Activated CD8-positive, alpha-beta memory T cell treated with anti-CD3 and anti-CD28 coated beads, Interleukin-2, amount 10 ng/mL, durations not matched to agents 7 days and 5 days (primary cell): ENCODE data around the gene FAM219A. TPM values are rescaled to one million over a fixed set of nuclear protein-coding genes. Genes with fewer than 3 reads are reported as not detected.
A peak's percentile ranks its signal among the peaks of the same experiment; 100 is the strongest.
"Not testable (repeated sequence)": the region's sequence is repeated elsewhere in the genome, so short reads cannot be mapped to it uniquely, and the experiment has no call there.

Experiments
- ATAC-seq: fragments of 150-1000 bp; cut with Tn5 transposase; one replicate; pipeline ENCODE4 v1.10.0; 2021; ENCODE audit warnings: moderate library complexity
- CTCF ChIA-PET: fragments of 350-600 bp; sonication (Branson Sonifier 250); formaldehyde crosslinking; loops from one replicate; lab custom pipeline; 2021; ENCODE audit warnings: antibody characterized with exemption; lab: Charles Lee
- DNase-seq: peaks from one replicate; pipeline ENCODE4 v3.0.0-alpha.2; 2020
- H3K27ac Mint-ChIP-seq: one replicate; pipeline ENCODE4 v1.8.0; 2021; ENCODE audit warnings: mild to moderate bottlenecking, mixed read lengths
- H3K27me3 Mint-ChIP-seq: one replicate; pipeline ENCODE4 v1.8.0; 2021; ENCODE audit warnings: mixed read lengths
- H3K36me3 Mint-ChIP-seq: one replicate; pipeline ENCODE4 v1.8.0; 2021; ENCODE audit warnings: mild to moderate bottlenecking, mixed read lengths
- H3K4me1 Mint-ChIP-seq: one replicate; pipeline ENCODE4 v1.8.0; 2021; ENCODE audit warnings: mixed read lengths
- H3K4me3 Mint-ChIP-seq: one replicate; pipeline ENCODE4 v1.8.0; 2021; ENCODE audit warnings: mild to moderate bottlenecking, moderate library complexity, mixed read lengths
- H3K9me3 Mint-ChIP-seq: one replicate; pipeline ENCODE4 v1.8.0; 2022; ENCODE audit warnings: low read depth, mixed read lengths
- total RNA-seq, 2 experiments: library from RNA; stranded (reverse); gene quantifications; one replicate each; pipeline ENCODE4 v1.2.3, GENCODE V29; 2021

Gene FAM219A
- total RNA-seq, 2 experiments from 2014 or later = 7.9 to 13.8 TPM

- no peak overlapping the region for H3K27ac Mint-ChIP-seq
- H3K9me3 Mint-ChIP-seq = no peaks in the 10 kb centered on the region
- peaks cover 17% of the 10 kb centered on the region for H3K27me3 Mint-ChIP-seq
- H3K4me1 Mint-ChIP-seq = peaks cover 16% of the 10 kb centered on the region
- ATAC-seq = no peak
- no peaks in the 10 kb centered on the region for H3K36me3 Mint-ChIP-seq
- DNase-seq = no peak
- no peak overlapping the region for H3K4me3 Mint-ChIP-seq
- CTCF ChIA-PET = interaction anchor here (1.3 kb wide), 1 partner anchor 59 kb away, joined by 4 read pairs; no protein-coding TSS in a partner anchor
Observed at GRCh38 chr9:34498553-34498952, 40.2 kb upstream of the FAM219A start.

GRCh38 chr9:34496149-34496712 is 37.9 kb upstream of the FAM219A start:
- H3K27me3 Mint-ChIP-seq = peaks cover 19% of the 10 kb centered on the region
- ATAC-seq (no peak), DNase-seq (no peak)
- H3K27ac Mint-ChIP-seq = no peak overlapping the region
- CTCF ChIA-PET = interaction anchor here (1.0 to 2.3 kb wide), 6 partner anchors 11 to 95 kb away, joined by 3 to 7 read pairs (median 4); no protein-coding TSS in a partner anchor
- H3K4me3 Mint-ChIP-seq = no peak overlapping the region
- H3K4me1 Mint-ChIP-seq = peaks cover 16% of the 10 kb centered on the region
- H3K9me3 Mint-ChIP-seq = no peaks in the 10 kb centered on the region
- H3K36me3 Mint-ChIP-seq = no peaks in the 10 kb centered on the region

- DNase-seq (peak; percentile 64), ATAC-seq (peak; percentile 58)
- Mint-ChIP-seq H3K27ac (no peak overlapping the region), H3K27me3 (peaks cover 22% of the 10 kb centered on the region), H3K4me3 (no peak overlapping the region), H3K36me3 (no peaks in the 10 kb centered on the region), H3K9me3 (no peaks in the 10 kb centered on the region), H3K4me1 (peaks cover under 1% of the 10 kb centered on the region)
- CTCF ChIA-PET = interaction anchor here (2.3 kb wide), 1 partner anchor 63 kb away, joined by 7 read pairs; no protein-coding TSS in a partner anchor
Observed at GRCh38 chr9:34493972-34494535, 35.7 kb upstream of the FAM219A start.

- Mint-ChIP-seq H3K4me1 (no peaks in the 10 kb centered on the region), H3K36me3 (no peaks in the 10 kb centered on the region), H3K27me3 (peaks cover 24% of the 10 kb centered on the region), H3K4me3 (no peak overlapping the region), H3K27ac (no peak overlapping the region), H3K9me3 (no peaks in the 10 kb centered on the region)
- ATAC-seq (no peak), DNase-seq (no peak)
- CTCF ChIA-PET = interaction anchor here (1.5 kb wide), 1 partner anchor 112 kb away, joined by 4 read pairs; no protein-coding TSS in a partner anchor
Observed at GRCh38 chr9:34492051-34492450, 33.7 kb upstream of the FAM219A start.

- Mint-ChIP-seq H3K36me3 (no peaks in the 10 kb centered on the region), H3K27me3 (peaks cover 27% of the 10 kb centered on the region), H3K27ac (no peak overlapping the region), H3K9me3 (no peaks in the 10 kb centered on the region), H3K4me1 (peaks cover 3% of the 10 kb centered on the region), H3K4me3 (no peak overlapping the region)
- DNase-seq (no peak), ATAC-seq (no peak)
- CTCF ChIA-PET = no interaction called here
Observed at GRCh38 chr9:34491596-34491995, 33.2 kb upstream of the FAM219A start.

GRCh38 chr9:34490760-34491159 is 32.4 kb upstream of the FAM219A start:
- ATAC-seq (no peak), DNase-seq (no peak)
- Mint-ChIP-seq H3K4me1 (peaks cover 7% of the 10 kb centered on the region), H3K4me3 (no peak overlapping the region), H3K27me3 (peaks cover 28% of the 10 kb centered on the region), H3K27ac (no peak overlapping the region), H3K36me3 (no peaks in the 10 kb centered on the region), H3K9me3 (no peaks in the 10 kb centered on the region)
- CTCF ChIA-PET = interaction anchor here (0.9 to 1.4 kb wide), 4 partner anchors 9 to 87 kb away, joined by 3 to 4 read pairs (median 4); no protein-coding TSS in a partner anchor

GRCh38 chr9:34490360-34490759 is 32.0 kb upstream of the FAM219A start:
- Mint-ChIP-seq H3K36me3 (no peaks in the 10 kb centered on the region), H3K27me3 (peaks cover 28% of the 10 kb centered on the region), H3K9me3 (no peaks in the 10 kb centered on the region), H3K4me3 (no peak overlapping the region), H3K4me1 (peaks cover 9% of the 10 kb centered on the region), H3K27ac (no peak overlapping the region)
- ATAC-seq (no peak), DNase-seq (no peak)
- CTCF ChIA-PET = interaction anchor here (0.9 to 1.4 kb wide), 4 partner anchors 10 to 86 kb away, joined by 3 to 4 read pairs (median 4); no protein-coding TSS in a partner anchor

GRCh38 chr9:34486572-34486971 is 28.2 kb upstream of the FAM219A start:
- ATAC-seq = no peak
- H3K36me3 Mint-ChIP-seq = no peaks in the 10 kb centered on the region
- H3K4me3 Mint-ChIP-seq = no peak overlapping the region
- H3K9me3 Mint-ChIP-seq = no peaks in the 10 kb centered on the region
- peaks cover 26% of the 10 kb centered on the region for H3K27me3 Mint-ChIP-seq
- DNase-seq = no peak
- CTCF ChIA-PET = no interaction called here
- no peak overlapping the region for H3K27ac Mint-ChIP-seq
- H3K4me1 Mint-ChIP-seq = peaks cover 9% of the 10 kb centered on the region

GRCh38 chr9:34485822-34486221 is 27.5 kb upstream of the FAM219A start:
- Mint-ChIP-seq H3K27ac (no peak overlapping the region), H3K4me1 (peaks cover 9% of the 10 kb centered on the region), H3K27me3 (peaks cover 30% of the 10 kb centered on the region), H3K36me3 (no peaks in the 10 kb centered on the region), H3K9me3 (no peaks in the 10 kb centered on the region), H3K4me3 (no peak overlapping the region)
- CTCF ChIA-PET = interaction anchor here (1.4 kb wide), 1 partner anchor 118 kb away, joined by 3 read pairs; no protein-coding TSS in a partner anchor
- ATAC-seq = no peak
- no peak for DNase-seq

- H3K4me3 Mint-ChIP-seq = no peak overlapping the region
- peaks cover 9% of the 10 kb centered on the region for H3K4me1 Mint-ChIP-seq
- H3K27me3 Mint-ChIP-seq = peaks cover 28% of the 10 kb centered on the region
- H3K9me3 Mint-ChIP-seq = no peaks in the 10 kb centered on the region
- CTCF ChIA-PET = interaction anchor here (1.0 to 1.4 kb wide), 3 partner anchors 11 to 119 kb away, joined by 3 to 4 read pairs (median 3); no protein-coding TSS in a partner anchor
- DNase-seq = no peak
- H3K36me3 Mint-ChIP-seq = no peaks in the 10 kb centered on the region
- no peak overlapping the region for H3K27ac Mint-ChIP-seq
- ATAC-seq = no peak
Observed at GRCh38 chr9:34484678-34485077, 26.3 kb upstream of the FAM219A start.

- DNase-seq, H3K9me3 Mint-ChIP-seq, H3K4me1 Mint-ChIP-seq, ATAC-seq, H3K36me3 Mint-ChIP-seq, H3K4me3 Mint-ChIP-seq, H3K27ac Mint-ChIP-seq, CTCF ChIA-PET: not testable (repeated sequence)
- H3K27me3 Mint-ChIP-seq = peaks cover 26% of the 10 kb centered on the region
Observed at GRCh38 chr9:34482746-34483145, 24.4 kb upstream of the FAM219A start.

GRCh38 chr9:34481620-34482019 is 23.2 kb upstream of the FAM219A start:
- H3K9me3 Mint-ChIP-seq, H3K36me3 Mint-ChIP-seq, H3K4me3 Mint-ChIP-seq, ATAC-seq, DNase-seq, H3K4me1 Mint-ChIP-seq, H3K27ac Mint-ChIP-seq, CTCF ChIA-PET: not testable (repeated sequence)
- H3K27me3 Mint-ChIP-seq = peaks cover 26% of the 10 kb centered on the region

GRCh38 chr9:34479431-34479866 is 21.1 kb upstream of the FAM219A start:
- Mint-ChIP-seq H3K4me1 (peaks cover 7% of the 10 kb centered on the region), H3K36me3 (no peaks in the 10 kb centered on the region), H3K27ac (no peak overlapping the region), H3K27me3 (peaks cover 32% of the 10 kb centered on the region), H3K4me3 (no peak overlapping the region), H3K9me3 (no peaks in the 10 kb centered on the region)
- CTCF ChIA-PET = no interaction called here
- DNase-seq = no peak
- ATAC-seq = no peak

- H3K4me3 Mint-ChIP-seq = no peak overlapping the region
- no peak overlapping the region for H3K27ac Mint-ChIP-seq
- no peaks in the 10 kb centered on the region for H3K36me3 Mint-ChIP-seq
- CTCF ChIA-PET = interaction anchor here (0.9 to 1.3 kb wide), 2 partner anchors 13 kb away, joined by 3 read pairs; no protein-coding TSS in a partner anchor
- H3K4me1 Mint-ChIP-seq = peaks cover 7% of the 10 kb centered on the region
- ATAC-seq (no peak), DNase-seq (no peak)
- H3K27me3 Mint-ChIP-seq = peaks cover 32% of the 10 kb centered on the region
- H3K9me3 Mint-ChIP-seq = no peaks in the 10 kb centered on the region
Observed at GRCh38 chr9:34477541-34477940, 19.2 kb upstream of the FAM219A start.
